Measurements from ENCODE around the gene LPAR2. TPM values are rescaled to one million over a fixed set of nuclear protein-coding genes. Genes with fewer than 3 reads are reported as not detected.

Gene LPAR2
- total and polyA plus RNA-seq, 2 of the 13 experiments (the other 11 are each of a cell fraction or from before 2014, with no cell fraction given): 0.86 to 3.6 TPM

DNA sequence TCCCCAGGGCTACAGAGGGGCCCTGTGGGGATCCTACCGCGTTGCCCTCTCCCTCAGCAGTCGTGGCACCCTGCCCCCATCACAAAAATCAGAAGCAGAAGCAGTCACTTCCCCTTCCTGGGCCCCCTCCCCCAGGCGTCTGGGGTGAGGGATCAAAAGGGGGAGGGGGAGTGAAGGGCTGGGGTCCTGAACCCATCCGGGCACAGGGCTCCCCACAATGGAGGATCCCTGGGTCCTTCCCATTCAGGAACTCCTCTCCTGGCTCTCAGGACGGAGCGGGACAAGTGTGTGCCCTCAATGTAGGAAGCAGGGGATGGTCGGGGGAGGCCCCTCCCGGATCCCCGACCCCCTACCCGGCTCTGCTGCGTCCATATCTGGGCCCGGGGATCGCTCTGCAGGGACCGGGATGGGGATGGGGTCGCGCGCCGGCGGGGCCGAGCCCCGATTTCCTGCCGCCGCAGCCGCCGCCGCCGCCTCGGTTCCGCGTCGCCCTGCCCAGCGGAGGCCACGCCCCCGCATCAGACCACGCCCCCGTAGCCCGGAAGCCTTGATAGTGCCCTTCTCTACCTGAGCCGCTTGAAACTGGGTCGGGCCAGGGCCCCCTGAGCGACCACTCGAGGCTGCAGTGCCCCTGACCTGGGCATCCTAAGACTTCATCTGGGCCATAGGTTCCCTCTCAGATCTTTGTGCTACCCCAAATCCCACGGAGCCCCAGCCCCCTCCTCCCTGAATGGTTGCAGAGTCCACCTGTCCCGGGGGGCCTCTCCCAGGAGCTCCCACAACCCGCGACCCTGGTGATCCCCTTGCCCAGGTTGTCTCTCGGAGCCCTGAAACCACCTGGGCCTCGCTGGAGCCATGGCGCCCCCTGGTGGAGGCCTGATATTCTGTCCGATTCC is 15.4 kb upstream of the LPAR2 start, which contains the start of gene GMIP:
Gene GMIP, minus strand, starts transcription at position 500 of the 896 bp plus-strand sequence. Its CDS starts 128 bp downstream, at position 372.
- H4K20me1 ChIP-seq (ENCODE audit: insufficient read depth, low read length): no peaks in the 10 kb centered on the region
- ATAC-seq (peak; percentile 81), FAIRE-seq (no peak), DNase-seq (ENCODE audit: low spot score) (peak; percentile 45)
- peak within 1 kb of the TSS; percentile 87 for H3K4me2 ChIP-seq (ENCODE audit: low read depth, low read length)
- no peak within 1 kb of the TSS for H2AFZ ChIP-seq (ENCODE audit: low read length)
- peaks cover 6 to 35% of the 10 kb centered on the region in 2 experiments; a peak in 4 of 5 replicates for H3K36me3 ChIP-seq (replicated peaks in 1 of 2; ENCODE audit: control insufficient read depth in 1 of 2, insufficient read depth in 2 of 2, low read length in 2 of 2)
- BruUV-seq (replicated peaks): no TSS peak
- H3K27ac ChIP-seq (ENCODE audit: extremely low read length, insufficient read depth, low read length): peak within 1 kb of the TSS; percentile 15
- 0% methylated on average over 6 of the region's 50 CpGs for WGBS (ENCODE audit: low lambda C conversion rate)
- in situ Hi-C loops (cut with HindIII; ENCODE audit: extremely low pct_ligation_motif_present, low pct_unique_long_range_greater_than_20kb): loop anchor here (5.0 kb wide), 1 partner anchor 106 kb away; the partner anchor contains the start of gene CILP2
- H3K27me3 ChIP-seq (ENCODE audit: control insufficient read depth in 1 of 2, insufficient read depth in 2 of 2, low read length in 2 of 2): no peaks in the 10 kb centered on the region
- H3K9ac ChIP-seq (ENCODE audit: insufficient read depth, low read depth, low read length): peak within 1 kb of the TSS; percentile 65
- ChIA-PET POLR2A (interaction anchor here (1.0 to 1.3 kb wide), 3 partner anchors 111 to 258 kb away, joined by 3 to 4 read pairs (median 3); no protein-coding TSS in a partner anchor), CTCF (ENCODE audit: low intra/inter-chr PET ratio, low total read pairs) (interaction anchor here (0.8 to 2.4 kb wide), 3 partner anchors 81 to 111 kb away, joined by 3 to 23 read pairs (median 3); no protein-coding TSS in a partner anchor)
- intact Hi-C loops (cut with micrococcal nuclease; ENCODE audit: unreplicated experiment): loop anchor here (5.0 kb wide), 1 partner anchor 111 kb away; no protein-coding TSS in a partner anchor
- no peaks in the 10 kb centered on the region for H3K9me3 ChIP-seq (ENCODE audit: low read length)
- H3K4me1 ChIP-seq (ENCODE audit: insufficient read depth, low read length): no peaks in the 10 kb centered on the region
- peak within 1 kb of the TSS; percentile 86 to 88 (median 88) for H3K4me3 ChIP-seq (replicated peaks in 1 of 3; ENCODE audit: insufficient read depth in 1 of 3, low read depth in 2 of 3, low read length in 3 of 3)
- H3K79me2 ChIP-seq (ENCODE audit: insufficient read depth, low read length): no peaks in the 10 kb centered on the region
- TF ChIP-seq HNRNPL (IDR thresholded peaks at IDR 0.05; ENCODE audit: low read depth, low read length) (peak; percentile 90), HDAC1 (CRISPR knock-in tag; IDR thresholded peaks at IDR 0.05) (0 out of 2 replicates have a peak, but pooled peaks have one; percentile 48), SPEN (CRISPR knock-in tag; IDR thresholded peaks at IDR 0.05; ENCODE audit: low read depth) (0 out of 2 replicates have a peak, but pooled peaks have one; percentile 36), SMAD3 (CRISPR knock-in tag; IDR thresholded peaks at IDR 0.05) (no peak), HNF4A (CRISPR knock-in tag; IDR thresholded peaks at IDR 0.05) (no peak), REXO4 (CRISPR knock-in tag; IDR thresholded peaks at IDR 0.05; ENCODE audit: borderline replicate concordance) (no peak), PHF8 (CRISPR knock-in tag; IDR thresholded peaks at IDR 0.05) (peak; percentile 54; the same call in 1 of the 2 replicates), SNRNP70 (IDR thresholded peaks at IDR 0.05; ENCODE audit: low read depth, low read length) (no peak), SP1 (IDR thresholded peaks at IDR 0.05) (no peak), SP1 (CRISPR knock-in tag; IDR thresholded peaks at IDR 0.05) (peak; percentile 47; the same call in 1 of the 2 replicates), KDM2A (CRISPR knock-in tag; IDR thresholded peaks at IDR 0.05; ENCODE audit: borderline replicate concordance, low read depth) (peak; percentile 52)
- TF ChIP-seq, protein P1, sequence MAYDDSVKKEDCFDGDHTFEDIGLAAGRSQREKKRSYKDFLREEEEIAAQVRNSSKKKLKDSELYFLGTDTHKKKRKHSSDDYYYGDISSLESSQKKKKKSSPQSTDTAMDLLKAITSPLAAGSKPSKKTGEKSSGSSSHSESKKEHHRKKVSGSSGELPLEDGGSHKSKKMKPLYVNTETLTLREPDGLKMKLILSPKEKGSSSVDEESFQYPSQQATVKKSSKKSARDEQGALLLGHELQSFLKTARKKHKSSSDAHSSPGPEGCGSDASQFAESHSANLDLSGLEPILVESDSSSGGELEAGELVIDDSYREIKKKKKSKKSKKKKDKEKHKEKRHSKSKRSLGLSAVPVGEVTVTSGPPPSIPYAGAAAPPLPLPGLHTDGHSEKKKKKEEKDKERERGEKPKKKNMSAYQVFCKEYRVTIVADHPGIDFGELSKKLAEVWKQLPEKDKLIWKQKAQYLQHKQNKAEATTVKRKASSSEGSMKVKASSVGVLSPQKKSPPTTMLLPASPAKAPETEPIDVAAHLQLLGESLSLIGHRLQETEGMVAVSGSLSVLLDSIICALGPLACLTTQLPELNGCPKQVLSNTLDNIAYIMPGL (CRISPR knock-in tag; IDR thresholded peaks at IDR 0.05; ENCODE audit: borderline replicate concordance in 1 of 2, low read depth in 1 of 2): peak; percentile 46 to 75; a peak in 3 of 4 replicates
- TF ChIP-seq, protein P2, sequence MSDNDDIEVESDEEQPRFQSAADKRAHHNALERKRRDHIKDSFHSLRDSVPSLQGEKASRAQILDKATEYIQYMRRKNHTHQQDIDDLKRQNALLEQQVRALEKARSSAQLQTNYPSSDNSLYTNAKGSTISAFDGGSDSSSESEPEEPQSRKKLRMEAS (IDR thresholded peaks at IDR 0.05): peak; percentile 42; the same call in 1 of the 2 replicates
- TF ChIP-seq, protein P3, sequence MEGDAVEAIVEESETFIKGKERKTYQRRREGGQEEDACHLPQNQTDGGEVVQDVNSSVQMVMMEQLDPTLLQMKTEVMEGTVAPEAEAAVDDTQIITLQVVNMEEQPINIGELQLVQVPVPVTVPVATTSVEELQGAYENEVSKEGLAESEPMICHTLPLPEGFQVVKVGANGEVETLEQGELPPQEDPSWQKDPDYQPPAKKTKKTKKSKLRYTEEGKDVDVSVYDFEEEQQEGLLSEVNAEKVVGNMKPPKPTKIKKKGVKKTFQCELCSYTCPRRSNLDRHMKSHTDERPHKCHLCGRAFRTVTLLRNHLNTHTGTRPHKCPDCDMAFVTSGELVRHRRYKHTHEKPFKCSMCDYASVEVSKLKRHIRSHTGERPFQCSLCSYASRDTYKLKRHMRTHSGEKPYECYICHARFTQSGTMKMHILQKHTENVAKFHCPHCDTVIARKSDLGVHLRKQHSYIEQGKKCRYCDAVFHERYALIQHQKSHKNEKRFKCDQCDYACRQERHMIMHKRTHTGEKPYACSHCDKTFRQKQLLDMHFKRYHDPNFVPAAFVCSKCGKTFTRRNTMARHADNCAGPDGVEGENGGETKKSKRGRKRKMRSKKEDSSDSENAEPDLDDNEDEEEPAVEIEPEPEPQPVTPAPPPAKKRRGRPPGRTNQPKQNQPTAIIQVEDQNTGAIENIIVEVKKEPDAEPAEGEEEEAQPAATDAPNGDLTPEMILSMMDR (CRISPR knock-in tag; IDR thresholded peaks at IDR 0.05): peak; percentile 85
- TF ChIP-seq, protein P4, sequence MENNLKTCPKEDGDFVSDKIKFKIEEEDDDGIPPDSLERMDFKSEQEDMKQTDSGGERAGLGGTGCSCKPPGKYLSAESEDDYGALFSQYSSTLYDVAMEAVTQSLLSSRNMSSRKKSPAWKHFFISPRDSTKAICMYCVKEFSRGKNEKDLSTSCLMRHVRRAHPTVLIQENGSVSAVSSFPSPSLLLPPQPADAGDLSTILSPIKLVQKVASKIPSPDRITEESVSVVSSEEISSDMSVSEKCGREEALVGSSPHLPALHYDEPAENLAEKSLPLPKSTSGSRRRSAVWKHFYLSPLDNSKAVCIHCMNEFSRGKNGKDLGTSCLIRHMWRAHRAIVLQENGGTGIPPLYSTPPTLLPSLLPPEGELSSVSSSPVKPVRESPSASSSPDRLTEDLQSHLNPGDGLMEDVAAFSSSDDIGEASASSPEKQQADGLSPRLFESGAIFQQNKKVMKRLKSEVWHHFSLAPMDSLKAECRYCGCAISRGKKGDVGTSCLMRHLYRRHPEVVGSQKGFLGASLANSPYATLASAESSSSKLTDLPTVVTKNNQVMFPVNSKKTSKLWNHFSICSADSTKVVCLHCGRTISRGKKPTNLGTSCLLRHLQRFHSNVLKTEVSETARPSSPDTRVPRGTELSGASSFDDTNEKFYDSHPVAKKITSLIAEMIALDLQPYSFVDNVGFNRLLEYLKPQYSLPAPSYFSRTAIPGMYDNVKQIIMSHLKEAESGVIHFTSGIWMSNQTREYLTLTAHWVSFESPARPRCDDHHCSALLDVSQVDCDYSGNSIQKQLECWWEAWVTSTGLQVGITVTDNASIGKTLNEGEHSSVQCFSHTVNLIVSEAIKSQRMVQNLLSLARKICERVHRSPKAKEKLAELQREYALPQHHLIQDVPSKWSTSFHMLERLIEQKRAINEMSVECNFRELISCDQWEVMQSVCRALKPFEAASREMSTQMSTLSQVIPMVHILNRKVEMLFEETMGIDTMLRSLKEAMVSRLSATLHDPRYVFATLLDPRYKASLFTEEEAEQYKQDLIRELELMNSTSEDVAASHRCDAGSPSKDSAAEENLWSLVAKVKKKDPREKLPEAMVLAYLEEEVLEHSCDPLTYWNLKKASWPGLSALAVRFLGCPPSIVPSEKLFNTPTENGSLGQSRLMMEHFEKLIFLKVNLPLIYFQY (CRISPR knock-in tag; IDR thresholded peaks at IDR 0.05; ENCODE audit: borderline replicate concordance): peak; percentile 80; the same call in 1 of the 2 replicates

Measured in HepG2 (cell line).